ENCODE results near the gene CTNNB1. TPM values are rescaled to one million over a fixed set of nuclear protein-coding genes. Genes with fewer than 3 reads are reported as not detected.

Gene CTNNB1
- total and polyA plus RNA-seq, 2 of the 8 experiments (the other 6 are each of a cell fraction or from before 2014, with no cell fraction given): 356 to 579 TPM

- TF ChIP-seq RBBP5 (IDR thresholded peaks at IDR 0.05; ENCODE audit: borderline replicate concordance, low read depth, low read length): peak; percentile 80; the same call in 1 of the 2 replicates
- peak; percentile 55 to 85; a peak in 3 of 4 replicates for TF ChIP-seq SIN3A (conservative IDR thresholded peaks at IDR 0.05 in 1 of 2, IDR thresholded peaks at IDR 0.05 in 1 of 2; ENCODE audit: low read depth in 1 of 2, low read length in 2 of 2)
- peak; percentile 98 for TF ChIP-seq TBP (IDR thresholded peaks at IDR 0.05; ENCODE audit: low read depth, low read length)
- peak; percentile 90 for TF ChIP-seq KDM4A (IDR thresholded peaks at IDR 0.05; ENCODE audit: low read depth, low read length, severe bottlenecking)
- TF ChIP-seq EZH2 (IDR thresholded peaks at IDR 0.05; ENCODE audit: low read depth, low read length, severe bottlenecking): no peak
- TF ChIP-seq CHD2 (IDR thresholded peaks at IDR 0.05; ENCODE audit: low read length): peak; percentile 96
- TF ChIP-seq TAF1 (IDR thresholded peaks at IDR 0.05; ENCODE audit: low read depth, low read length): peak; percentile 99
- TF ChIP-seq CHD7 (IDR thresholded peaks at IDR 0.05; ENCODE audit: insufficient replicate concordance, low read length): no peak
- peak; percentile 73; the same call in 1 of the 2 replicates for TF ChIP-seq GABPA (IDR thresholded peaks at IDR 0.05; ENCODE audit: borderline replicate concordance, insufficient read depth, low read length)
These were observed at the start of gene CTNNB1 (continued) for GRCh38 chr3:41198950-41199865.

Measured in H1 (cell line).